Thyroid gland (tissue), 4 donors: ENCODE measurements around the gene CYLC2. TPM values are rescaled to one million over a fixed set of nuclear protein-coding genes. Genes with fewer than 3 reads are reported as not detected.

Experiments used
- DNase-seq, 2 donors: peaks; one replicate each; pipeline ENCODE4 v3.0.0-alpha.2; 2019
- H3K27ac ChIP-seq, 3 donors: fragments of 200-600 bp; sonication (generic); 1 replicate in 2 of 3; 2 replicates in 1 of 3; pipeline ENCODE4 v1.5.1; 2016 to 2019; ENCODE audit warnings: mild to moderate bottlenecking in 1 of 3, moderate library complexity in 1 of 3
- H3K27me3 ChIP-seq: fragments of 200-600 bp; sonication (generic); one replicate; pipeline ENCODE4 v1.5.1; 2019
- H3K36me3 ChIP-seq, 2 donors: fragments of 200-600 bp; sonication (generic); one replicate each; pipeline ENCODE4 v1.5.1; 2016 to 2019
- H3K4me1 ChIP-seq, 2 donors: fragments of 200-600 bp; sonication (generic); one replicate each; pipeline ENCODE4 v1.5.1; 2017 to 2019
- H3K4me3 ChIP-seq, 3 donors: fragments of 200-600 bp; sonication (generic); replicated peaks in 1 of 3; 1 replicate in 2 of 3; 2 replicates in 1 of 3; pipeline ENCODE4 v1.5.1; 2016; ENCODE audit warnings: mild to moderate bottlenecking in 1 of 3
- H3K9me3 ChIP-seq: fragments of 200-600 bp; sonication (generic); one replicate; pipeline ENCODE4 v1.5.1; 2017
- CTCF ChIP-seq, 6 experiments: fragments of 200-600 bp in 3 of 6; fragments of 450-650 bp in 3 of 6; sonication (generic) in 3 of 6; IDR thresholded peaks; one replicate each; pipeline ENCODE4 v1.5.1; 2016 to 2019; ENCODE audit warnings: antibody characterized with exemption in 6 of 6, mild to moderate bottlenecking in 2 of 6, inconsistent platforms in 1 of 6, moderate library complexity in 1 of 6
- POLR2A ChIP-seq, 2 donors: fragments of 450-650 bp; IDR thresholded peaks; one replicate each; pipeline ENCODE4 v1.6.1; 2017; ENCODE audit warnings: antibody characterized with exemption in 2 of 2, mild to moderate bottlenecking in 2 of 2, moderate library complexity in 1 of 2
- WGBS, 2 donors: methylation state at CpG; one replicate each; pipeline ENCODE4 v1.1.5; 2017; 5-methylcytosine and 5-hydroxymethylcytosine counted together
- intact Hi-C: fragments of 100-400 bp; cut with DNase I; formaldehyde crosslinking; loops from one replicate; pipeline ENCODE4 v1.15.1; 2023
- small RNA-seq: library from RNA; depleted of rRNA; stranded (forward); fragments of <200 nt; gene quantifications from one replicate; pipeline ENCODE3, GENCODE V24; 2016
- total RNA-seq, 4 donors: library from RNA; depleted of rRNA; stranded (reverse); fragments of >200 nt; gene quantifications; one replicate each; pipeline ENCODE4 v1.2.3, GENCODE V29; 2016

CYLC2 gene
- total RNA-seq, 4 donors from 2014 or later: not detected

DNA sequence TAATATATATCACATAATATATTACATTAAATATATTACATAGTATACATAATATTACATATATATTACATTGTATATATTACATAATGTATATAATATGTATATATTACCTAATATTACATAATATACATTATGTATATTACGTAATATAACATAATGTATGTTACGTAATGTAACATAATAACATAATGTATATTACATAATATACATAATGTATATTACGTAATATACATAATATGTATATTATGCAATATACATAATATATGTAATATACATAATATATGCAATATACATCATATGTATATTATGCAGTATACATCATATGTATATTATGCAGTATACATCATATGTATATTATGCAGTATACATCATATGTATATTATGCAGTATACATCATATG is 19.1 kb downstream of the CYLC2 start:
- TF ChIP-seq CTCF (IDR thresholded peaks at IDR 0.05): no peak
- TF ChIP-seq POLR2A (IDR thresholded peaks at IDR 0.05): no peak
- Histone ChIP-seq H3K4me3 (no peak overlapping the region), H3K27me3 (no peaks in the 10 kb centered on the region), H3K9me3 (no peaks in the 10 kb centered on the region), H3K4me1 (no peaks in the 10 kb centered on the region), H3K27ac (no peak overlapping the region), H3K36me3 (no peaks in the 10 kb centered on the region)
- intact Hi-C loops: no loop called here
- WGBS, 2 donors: 97 to 98% methylated on average over 3 of the region's 3 CpGs
- DNase-seq: no peak

- WGBS, 2 donors: 76 to 78% methylated on average over 2 of the region's 2 CpGs
- H3K27me3 ChIP-seq: no peaks in the 10 kb centered on the region
- intact Hi-C loops: no loop called here
- TF ChIP-seq CTCF (IDR thresholded peaks at IDR 0.05) (no peak), POLR2A (IDR thresholded peaks at IDR 0.05) (no peak)
- no peak for DNase-seq
- H3K9me3 ChIP-seq: no peaks in the 10 kb centered on the region
- H3K4me3 ChIP-seq: no peak overlapping the region
- H3K27ac ChIP-seq: no peak overlapping the region
- H3K36me3 ChIP-seq: no peaks in the 10 kb centered on the region
- H3K4me1 ChIP-seq: no peaks in the 10 kb centered on the region
Measured at GRCh38 chr9:103025796-103026195, 30.7 kb downstream of the CYLC2 start.

DNA sequence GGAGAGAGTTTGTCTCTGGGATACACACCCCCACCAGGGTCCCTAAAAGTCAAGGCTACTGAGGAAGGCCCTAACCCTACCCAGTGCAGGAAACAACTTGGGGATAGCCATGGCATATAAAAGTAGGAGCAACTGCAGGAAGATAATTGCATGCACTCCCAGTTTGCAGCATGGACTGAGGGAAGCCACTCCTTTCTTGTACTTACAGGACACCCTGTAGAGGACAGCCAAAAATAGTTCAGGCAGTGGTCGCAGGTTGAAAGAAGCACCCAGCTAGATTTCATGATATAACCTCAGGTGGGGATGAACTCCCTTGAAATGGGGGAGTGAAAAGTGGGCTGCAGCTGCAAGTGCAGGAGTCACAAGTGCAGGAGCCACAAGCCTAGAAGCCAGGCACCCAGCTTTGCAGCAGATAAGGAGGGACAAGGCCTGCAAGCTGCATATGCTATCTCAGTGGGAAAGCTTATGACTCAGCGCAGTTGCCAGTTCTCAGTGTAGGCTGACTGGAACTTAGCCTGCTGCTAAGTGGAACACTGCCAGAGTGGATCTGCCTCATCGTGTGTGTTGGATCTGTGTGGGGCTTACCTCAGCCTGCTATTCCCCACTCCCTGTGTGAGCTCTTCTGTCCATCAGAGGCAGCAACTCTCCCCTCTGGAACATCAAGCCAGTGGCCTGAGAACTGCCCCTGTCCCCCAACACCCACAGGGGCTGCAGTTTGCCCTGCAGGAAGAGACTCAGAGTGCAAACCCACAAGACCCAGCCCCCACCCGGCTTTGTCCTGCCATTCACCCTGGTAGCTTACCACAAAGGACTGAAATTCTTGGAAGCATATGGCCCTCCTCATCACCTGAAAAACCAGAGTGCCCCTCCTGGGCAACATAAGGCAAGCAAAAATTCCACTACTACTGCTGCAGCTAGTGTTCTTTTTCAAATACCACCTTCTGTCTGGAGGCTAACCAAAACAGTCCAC is 42.7 kb downstream of the CYLC2 start:
- H3K36me3 ChIP-seq: no peaks in the 10 kb centered on the region

DNA sequence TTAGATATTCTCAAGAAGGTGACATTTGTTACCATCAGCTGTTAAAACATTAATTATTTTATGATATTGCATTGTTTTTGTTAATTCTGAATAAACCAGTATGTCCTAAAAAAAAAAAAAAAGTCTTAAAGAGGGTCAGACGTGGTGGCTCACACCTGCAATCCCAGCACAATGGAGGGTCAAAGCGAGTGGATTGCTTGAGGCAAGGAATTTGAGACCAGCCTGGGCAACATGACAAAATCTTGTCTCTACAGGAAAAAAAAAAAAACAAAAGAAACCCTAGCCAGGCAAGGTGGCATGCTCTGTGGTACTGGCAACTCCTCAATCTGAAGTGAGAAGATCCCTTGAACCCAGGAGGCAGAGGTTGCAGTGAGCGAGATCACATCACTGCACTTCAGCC is 46.8 kb downstream of the CYLC2 start:
- Histone ChIP-seq H3K27me3 (no peaks in the 10 kb centered on the region), H3K9me3 (no peaks in the 10 kb centered on the region), H3K27ac (no peak overlapping the region), H3K4me1 (no peaks in the 10 kb centered on the region), H3K4me3 (no peak overlapping the region), H3K36me3 (no peaks in the 10 kb centered on the region)
- TF ChIP-seq CTCF (IDR thresholded peaks at IDR 0.05) (no peak), POLR2A (IDR thresholded peaks at IDR 0.05) (no peak)
- WGBS, 2 donors: 68 to 69% methylated on average over 3 of the region's 3 CpGs
- DNase-seq: no peak
- intact Hi-C loops: no loop called here

More for the DNA sequence above, 42.7 kb downstream of the CYLC2 start:
- Histone ChIP-seq H3K9me3 (no peaks in the 10 kb centered on the region), H3K4me3 (no peak overlapping the region), H3K27me3 (no peaks in the 10 kb centered on the region), H3K27ac (no peak overlapping the region), H3K4me1 (no peaks in the 10 kb centered on the region)
- TF ChIP-seq POLR2A (IDR thresholded peaks at IDR 0.05) (no peak), CTCF (IDR thresholded peaks at IDR 0.05) (no peak)
- no peak for DNase-seq
- WGBS, 2 donors: 81 to 95% methylated on average over 4 of the region's 4 CpGs
- intact Hi-C loops: no loop called here

Small RNAs within 50 kb of the gene (small RNA-seq; reads per million reads assigned to genes)
- gene AL589823.1: not detected
